Mammary epithelial cell (primary cell): ENCODE data around the gene UQCRFS1.

Source experiments
- CTCF ChIP-seq, 2 donors: IDR thresholded peaks in 1 of 2; conservative IDR thresholded peaks in 1 of 2; 2 replicates each; pipeline ENCODE4 v1.5.1; 2011 to 2012; ENCODE audit warnings: inconsistent platforms in 2 of 2, low read length in 2 of 2, mild to moderate bottlenecking in 2 of 2, control low read depth in 1 of 2, low read depth in 1 of 2; ENCODE audit not compliant: insufficient read depth in 1 of 2; ENCODE audit errors: extremely low read depth in 1 of 2
- EZH2 ChIP-seq: IDR thresholded peaks from 2 replicates; pipeline ENCODE4 v1.6.1; 2012; ENCODE audit warnings: low read length, inconsistent platforms, borderline replicate concordance

- TF ChIP-seq EZH2 (no peak), CTCF (conservative IDR thresholded peaks at IDR 0.05 in 1 of 2, IDR thresholded peaks at IDR 0.05 in 1 of 2; ENCODE audit: extremely low read depth in 1 of 2, insufficient read depth in 1 of 2, low read depth in 1 of 2, low read length in 2 of 2) (no peak)
These were observed 32.3 kb upstream of the UQCRFS1 start for GRCh38 chr19:29245215-29245614.
